ENCODE results near the gene COL9A2.

DNA sequence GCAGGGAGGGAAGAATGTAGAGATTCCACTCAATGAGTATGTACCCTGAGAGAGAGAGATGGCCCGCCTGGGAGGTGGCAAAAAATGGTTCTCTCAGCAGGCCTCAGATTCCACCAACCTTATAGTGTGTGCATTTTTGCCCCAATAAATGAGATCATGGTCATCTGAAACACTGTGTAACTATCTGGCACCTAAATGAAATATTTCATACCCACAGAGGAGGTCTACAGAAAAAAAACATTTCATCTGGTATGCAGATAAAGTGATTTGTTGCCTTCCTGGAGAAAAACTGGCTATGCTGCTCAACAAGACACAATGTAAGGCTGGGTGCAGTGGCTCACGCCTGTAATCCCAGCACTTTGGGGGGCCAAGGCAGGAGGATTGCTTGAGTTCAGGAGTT, 64.5 kb downstream of the COL9A2 start:
- TF ChIP-seq, protein P1, sequence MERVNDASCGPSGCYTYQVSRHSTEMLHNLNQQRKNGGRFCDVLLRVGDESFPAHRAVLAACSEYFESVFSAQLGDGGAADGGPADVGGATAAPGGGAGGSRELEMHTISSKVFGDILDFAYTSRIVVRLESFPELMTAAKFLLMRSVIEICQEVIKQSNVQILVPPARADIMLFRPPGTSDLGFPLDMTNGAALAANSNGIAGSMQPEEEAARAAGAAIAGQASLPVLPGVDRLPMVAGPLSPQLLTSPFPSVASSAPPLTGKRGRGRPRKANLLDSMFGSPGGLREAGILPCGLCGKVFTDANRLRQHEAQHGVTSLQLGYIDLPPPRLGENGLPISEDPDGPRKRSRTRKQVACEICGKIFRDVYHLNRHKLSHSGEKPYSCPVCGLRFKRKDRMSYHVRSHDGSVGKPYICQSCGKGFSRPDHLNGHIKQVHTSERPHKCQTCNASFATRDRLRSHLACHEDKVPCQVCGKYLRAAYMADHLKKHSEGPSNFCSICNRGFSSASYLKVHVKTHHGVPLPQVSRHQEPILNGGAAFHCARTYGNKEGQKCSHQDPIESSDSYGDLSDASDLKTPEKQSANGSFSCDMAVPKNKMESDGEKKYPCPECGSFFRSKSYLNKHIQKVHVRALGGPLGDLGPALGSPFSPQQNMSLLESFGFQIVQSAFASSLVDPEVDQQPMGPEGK (CRISPR knock-in tag; IDR thresholded peaks at IDR 0.05; ENCODE audit: borderline replicate concordance), result no peak
- TF ChIP-seq ZNF8 (CRISPR knock-in tag; IDR thresholded peaks at IDR 0.05) (no peak), TCF4 (CRISPR knock-in tag; IDR thresholded peaks at IDR 0.05; ENCODE audit: borderline replicate concordance) (no peak), ESRRG (CRISPR knock-in tag; IDR thresholded peaks at IDR 0.05) (no peak), ZFP3 (CRISPR knock-in tag; IDR thresholded peaks at IDR 0.05) (no peak), GLIS3 (CRISPR knock-in tag; IDR thresholded peaks at IDR 0.05) (no peak), RARB (CRISPR knock-in tag; IDR thresholded peaks at IDR 0.05) (no peak), SNAI2 (CRISPR knock-in tag; IDR thresholded peaks at IDR 0.05) (no peak), BACH2 (CRISPR knock-in tag; IDR thresholded peaks at IDR 0.05; ENCODE audit: borderline replicate concordance) (no peak), ZFP30 (CRISPR knock-in tag; IDR thresholded peaks at IDR 0.05) (no peak)
- TF ChIP-seq, protein P2, sequence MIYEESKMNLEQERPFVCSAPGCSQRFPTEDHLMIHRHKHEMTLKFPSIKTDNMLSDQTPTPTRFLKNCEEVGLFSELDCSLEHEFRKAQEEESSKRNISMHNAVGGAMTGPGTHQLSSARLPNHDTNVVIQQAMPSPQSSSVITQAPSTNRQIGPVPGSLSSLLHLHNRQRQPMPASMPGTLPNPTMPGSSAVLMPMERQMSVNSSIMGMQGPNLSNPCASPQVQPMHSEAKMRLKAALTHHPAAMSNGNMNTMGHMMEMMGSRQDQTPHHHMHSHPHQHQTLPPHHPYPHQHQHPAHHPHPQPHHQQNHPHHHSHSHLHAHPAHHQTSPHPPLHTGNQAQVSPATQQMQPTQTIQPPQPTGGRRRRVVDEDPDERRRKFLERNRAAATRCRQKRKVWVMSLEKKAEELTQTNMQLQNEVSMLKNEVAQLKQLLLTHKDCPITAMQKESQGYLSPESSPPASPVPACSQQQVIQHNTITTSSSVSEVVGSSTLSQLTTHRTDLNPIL (CRISPR knock-in tag; IDR thresholded peaks at IDR 0.05; ENCODE audit: low read depth), result no peak
- TF ChIP-seq, protein P3, sequence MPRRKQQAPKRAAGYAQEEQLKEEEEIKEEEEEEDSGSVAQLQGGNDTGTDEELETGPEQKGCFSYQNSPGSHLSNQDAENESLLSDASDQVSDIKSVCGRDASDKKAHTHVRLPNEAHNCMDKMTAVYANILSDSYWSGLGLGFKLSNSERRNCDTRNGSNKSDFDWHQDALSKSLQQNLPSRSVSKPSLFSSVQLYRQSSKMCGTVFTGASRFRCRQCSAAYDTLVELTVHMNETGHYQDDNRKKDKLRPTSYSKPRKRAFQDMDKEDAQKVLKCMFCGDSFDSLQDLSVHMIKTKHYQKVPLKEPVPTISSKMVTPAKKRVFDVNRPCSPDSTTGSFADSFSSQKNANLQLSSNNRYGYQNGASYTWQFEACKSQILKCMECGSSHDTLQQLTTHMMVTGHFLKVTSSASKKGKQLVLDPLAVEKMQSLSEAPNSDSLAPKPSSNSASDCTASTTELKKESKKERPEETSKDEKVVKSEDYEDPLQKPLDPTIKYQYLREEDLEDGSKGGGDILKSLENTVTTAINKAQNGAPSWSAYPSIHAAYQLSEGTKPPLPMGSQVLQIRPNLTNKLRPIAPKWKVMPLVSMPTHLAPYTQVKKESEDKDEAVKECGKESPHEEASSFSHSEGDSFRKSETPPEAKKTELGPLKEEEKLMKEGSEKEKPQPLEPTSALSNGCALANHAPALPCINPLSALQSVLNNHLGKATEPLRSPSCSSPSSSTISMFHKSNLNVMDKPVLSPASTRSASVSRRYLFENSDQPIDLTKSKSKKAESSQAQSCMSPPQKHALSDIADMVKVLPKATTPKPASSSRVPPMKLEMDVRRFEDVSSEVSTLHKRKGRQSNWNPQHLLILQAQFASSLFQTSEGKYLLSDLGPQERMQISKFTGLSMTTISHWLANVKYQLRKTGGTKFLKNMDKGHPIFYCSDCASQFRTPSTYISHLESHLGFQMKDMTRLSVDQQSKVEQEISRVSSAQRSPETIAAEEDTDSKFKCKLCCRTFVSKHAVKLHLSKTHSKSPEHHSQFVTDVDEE (CRISPR knock-in tag; IDR thresholded peaks at IDR 0.05), result no peak

Data from SK-N-SH treated with all-trans-retinoic acid at 6 μM for 48 hours (cell line).